ENCODE results near the gene UQCRH.
A peak's percentile ranks its signal among the peaks of the same experiment; 100 is the strongest.

The UQCRH gene

GRCh38 chr1:46289976-46290375 is 13.5 kb upstream of the UQCRH start:
- H3K4me3 ChIP-seq (replicated peaks in 1 of 2; ENCODE audit: low read depth in 2 of 2, low read length in 2 of 2), result no peak overlapping the region
- DNase-seq (ENCODE audit: low read depth in 2 of 2), result no peak
- TF ChIP-seq CTCF (IDR thresholded peaks at IDR 0.05; ENCODE audit: low read depth, low read length), result no peak

GRCh38 chr1:46295306-46295705 is 8.2 kb upstream of the UQCRH start:
- DNase-seq (ENCODE audit: low read depth in 2 of 2), result no peak
- H3K4me3 ChIP-seq (replicated peaks in 1 of 2; ENCODE audit: low read depth in 2 of 2, low read length in 2 of 2), result no peak overlapping the region
- TF ChIP-seq CTCF (IDR thresholded peaks at IDR 0.05; ENCODE audit: low read depth, low read length), result no peak

- no peak for TF ChIP-seq CTCF (IDR thresholded peaks at IDR 0.05; ENCODE audit: low read depth, low read length)
Observed at GRCh38 chr1:46298387-46298786, 5.1 kb upstream of the UQCRH start.

GRCh38 chr1:46300673-46301405 is 2.7 kb upstream of the UQCRH start:
- no peak for TF ChIP-seq CTCF (IDR thresholded peaks at IDR 0.05; ENCODE audit: low read depth, low read length)
- H3K4me3 ChIP-seq (replicated peaks in 1 of 2; ENCODE audit: low read depth in 2 of 2, low read length in 2 of 2), result peak overlapping the region; percentile 79
- DNase-seq (ENCODE audit: low read depth in 2 of 2), result peak; percentile 42 to 61

More at GRCh38 chr1:46298387-46298786, 5.1 kb upstream of the UQCRH start:
- no peak overlapping the region for H3K4me3 ChIP-seq (replicated peaks in 1 of 2; ENCODE audit: low read depth in 2 of 2, low read length in 2 of 2)
- no peak for DNase-seq (ENCODE audit: low read depth in 2 of 2)

GRCh38 chr1:46301406-46301807 is 2.1 kb upstream of the UQCRH start:
- no peak for TF ChIP-seq CTCF (IDR thresholded peaks at IDR 0.05; ENCODE audit: low read depth, low read length)
- H3K4me3 ChIP-seq (replicated peaks in 1 of 2; ENCODE audit: low read depth in 2 of 2, low read length in 2 of 2), result peak overlapping the region; percentile 79
- DNase-seq (ENCODE audit: low read depth in 2 of 2), result no peak

GRCh38 chr1:46301808-46302640 is 1.5 kb upstream of the UQCRH start:
- no peak for TF ChIP-seq CTCF (IDR thresholded peaks at IDR 0.05; ENCODE audit: low read depth, low read length)
- H3K4me3 ChIP-seq (replicated peaks in 1 of 2; ENCODE audit: low read depth in 2 of 2, low read length in 2 of 2), result peak overlapping the region; percentile 79
- DNase-seq (ENCODE audit: low read depth in 2 of 2), result peak; percentile 58 to 68
